Activated CD4-positive, alpha-beta T cell treated with anti-CD3 and anti-CD28 coated beads for 4 hours (primary cell): Measurements from ENCODE around the gene OSR1.

Experiments used
- DNase-seq, 2 donors: peaks; one replicate each; pipeline ENCODE4 v3.0.0-alpha.2; 2020

OSR1 gene

DNA sequence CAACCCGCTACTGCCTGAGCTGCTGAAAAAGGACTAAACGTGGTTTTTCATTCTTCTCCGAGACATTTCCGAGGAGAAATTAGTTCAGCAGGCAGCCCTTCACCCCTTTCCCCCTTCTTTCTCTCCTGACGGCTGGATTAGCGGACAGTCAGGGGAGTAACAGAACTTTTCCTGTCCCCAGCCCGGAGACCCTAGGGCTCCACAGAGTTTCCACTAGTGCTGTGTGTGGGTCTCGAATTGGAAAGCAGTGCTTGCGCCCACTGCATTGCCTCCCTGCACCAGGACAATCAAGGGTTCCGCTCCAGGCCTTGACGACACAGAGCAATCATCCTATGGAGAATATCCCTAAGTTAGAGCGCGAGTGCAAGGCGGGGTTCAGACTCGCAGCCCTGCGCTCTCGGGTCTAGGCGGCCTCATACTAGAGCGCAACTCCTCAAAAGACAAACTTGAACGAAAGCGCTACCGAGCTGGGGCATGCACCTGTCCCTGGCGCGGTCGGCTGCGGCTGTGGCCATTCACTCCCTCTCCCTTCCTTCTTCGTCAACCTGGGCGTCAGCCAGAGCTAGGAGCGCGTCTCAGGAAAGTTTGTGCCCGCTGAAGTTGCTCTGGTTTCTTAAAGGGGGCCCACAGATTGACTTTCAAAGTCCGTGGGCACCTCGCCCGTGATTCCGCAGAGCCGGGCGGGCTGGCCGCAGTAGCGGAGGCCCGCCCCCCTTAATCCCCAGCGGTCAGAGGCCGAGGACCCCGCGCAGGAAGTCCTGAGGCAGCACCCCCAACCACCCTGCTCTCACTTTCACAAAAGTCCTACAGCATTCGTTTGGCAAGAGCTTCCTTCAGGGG is 801 bp downstream of the OSR1 start:
- no peak for DNase-seq

DNA sequence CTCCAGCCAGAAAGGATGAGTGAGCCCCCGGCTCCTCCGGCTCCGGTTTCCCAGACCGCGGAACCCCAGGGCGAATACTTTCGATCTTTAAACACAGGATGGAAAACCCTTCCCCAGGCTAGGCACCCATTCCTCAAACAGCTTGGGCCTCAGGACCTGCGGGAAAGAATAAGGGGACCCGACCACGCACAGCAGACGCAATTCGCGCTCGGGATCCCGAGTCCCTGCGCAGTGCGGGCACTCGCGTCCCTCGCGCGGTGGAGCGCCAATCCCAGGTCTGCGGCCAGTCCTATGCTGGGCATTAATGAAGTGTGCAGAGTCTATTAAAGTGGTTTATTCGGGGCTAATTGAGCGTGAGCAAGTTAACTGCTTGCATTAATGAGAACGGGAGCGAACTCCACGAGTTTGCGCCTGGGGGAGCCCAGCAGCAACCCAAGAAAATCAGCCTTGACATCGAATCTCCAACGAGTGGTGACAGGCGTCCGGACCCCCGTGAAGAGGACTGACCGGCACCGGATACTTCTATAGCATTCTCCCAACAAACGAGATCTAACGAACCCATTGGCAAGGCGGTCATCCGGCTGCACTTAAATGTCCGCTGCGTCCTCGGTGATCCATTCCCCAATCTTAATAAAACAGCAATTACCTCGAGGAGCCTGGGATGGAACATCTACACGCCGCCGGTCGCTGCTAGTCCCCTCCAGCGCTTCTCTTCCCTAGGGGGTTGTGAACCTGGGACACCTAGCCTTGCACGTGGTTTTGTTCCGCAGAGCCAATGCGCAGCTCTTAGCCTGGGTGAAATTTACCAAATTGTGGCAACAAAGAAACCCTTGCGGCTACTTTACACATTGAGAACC is 1.6 kb downstream of the OSR1 start:
- DNase-seq = no peak

DNA sequence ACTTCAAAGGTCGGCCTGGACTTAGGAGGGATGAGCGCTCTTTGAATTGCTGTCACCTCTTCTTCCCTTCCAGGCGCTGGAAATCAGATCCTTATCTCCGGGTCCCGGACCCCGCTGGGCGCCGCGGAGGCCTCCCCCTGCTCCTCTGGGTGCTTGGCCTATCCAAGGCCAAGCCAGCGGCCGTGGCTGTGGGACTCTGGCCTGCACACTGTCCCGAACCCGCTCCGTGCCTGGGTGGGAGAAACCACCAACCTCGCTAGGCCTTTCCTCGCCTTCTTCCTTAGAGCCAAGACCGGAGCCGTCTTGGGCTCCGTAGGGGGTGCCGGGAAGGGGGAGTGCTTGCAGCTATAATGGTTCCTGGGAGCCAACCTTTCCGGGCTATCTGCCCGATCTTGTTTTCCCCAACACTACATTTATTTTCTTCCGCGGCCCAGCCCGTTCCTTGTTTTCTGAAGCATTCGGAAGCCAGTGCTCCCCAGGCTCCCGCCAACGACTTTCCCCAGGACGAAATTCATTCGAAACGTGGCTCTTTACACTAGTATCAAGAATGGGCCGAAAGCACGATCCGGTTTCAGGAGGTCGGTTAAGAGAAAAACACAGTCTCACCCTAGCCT is 2.4 kb downstream of the OSR1 start:
- DNase-seq = no peak

DNA sequence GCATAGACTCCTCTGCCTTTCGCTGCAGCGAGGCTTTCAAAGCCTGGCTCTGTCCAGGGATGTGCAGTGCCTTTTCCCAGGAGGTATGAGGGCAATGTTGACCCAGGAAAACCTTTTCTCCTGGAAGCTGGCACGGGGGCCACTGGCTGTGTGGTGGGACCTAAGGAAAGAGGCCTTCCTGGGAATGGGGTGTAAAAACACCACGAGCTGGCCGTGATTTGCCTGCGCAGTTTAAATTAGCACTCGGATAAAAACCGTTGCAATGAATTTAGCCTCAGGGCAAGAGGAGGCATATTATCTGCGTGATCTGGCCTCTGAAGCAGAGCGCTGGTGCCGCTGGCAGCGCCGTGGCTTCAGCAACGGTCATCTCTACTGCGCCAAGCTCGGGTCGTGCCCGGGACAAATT is 3.0 kb downstream of the OSR1 start:
- DNase-seq = no peak

DNA sequence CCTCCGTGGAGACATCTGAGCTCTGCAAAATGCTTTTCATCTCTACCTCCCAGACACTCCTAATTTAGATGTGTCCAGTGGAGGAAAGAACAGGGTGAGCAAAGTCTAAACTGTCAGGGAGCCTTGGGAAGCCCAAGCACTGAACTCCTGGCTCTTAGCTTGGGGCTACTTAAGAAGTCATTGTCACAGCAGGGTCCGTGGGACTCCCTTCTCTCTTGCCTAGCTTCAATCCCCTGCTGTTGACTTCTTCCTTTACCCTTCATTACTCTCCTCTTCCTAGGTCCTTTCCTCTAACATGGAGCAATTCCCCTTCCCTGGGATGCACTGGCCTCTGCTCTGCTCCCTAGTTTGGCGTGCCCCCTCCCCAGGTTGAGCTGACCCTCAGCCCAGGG is 3.4 kb downstream of the OSR1 start:
- no peak for DNase-seq

DNA sequence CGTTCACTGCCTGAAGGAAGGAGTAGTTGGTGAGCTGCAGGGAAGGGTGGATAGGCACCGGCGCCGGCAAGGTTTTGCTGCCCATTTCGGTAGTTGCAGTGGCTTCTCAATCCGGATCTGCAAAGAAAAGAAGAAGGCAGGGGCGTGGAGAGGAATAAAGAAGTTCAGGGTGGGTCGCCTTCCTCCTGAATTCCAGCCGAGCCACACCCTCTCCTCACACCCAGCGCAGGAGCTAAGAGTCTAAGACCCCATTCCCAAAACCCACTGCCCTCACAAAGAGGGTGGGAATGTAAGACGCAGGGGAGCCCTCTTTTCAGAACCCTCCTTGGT is 4.7 kb downstream of the OSR1 start:
- no peak for DNase-seq

DNA sequence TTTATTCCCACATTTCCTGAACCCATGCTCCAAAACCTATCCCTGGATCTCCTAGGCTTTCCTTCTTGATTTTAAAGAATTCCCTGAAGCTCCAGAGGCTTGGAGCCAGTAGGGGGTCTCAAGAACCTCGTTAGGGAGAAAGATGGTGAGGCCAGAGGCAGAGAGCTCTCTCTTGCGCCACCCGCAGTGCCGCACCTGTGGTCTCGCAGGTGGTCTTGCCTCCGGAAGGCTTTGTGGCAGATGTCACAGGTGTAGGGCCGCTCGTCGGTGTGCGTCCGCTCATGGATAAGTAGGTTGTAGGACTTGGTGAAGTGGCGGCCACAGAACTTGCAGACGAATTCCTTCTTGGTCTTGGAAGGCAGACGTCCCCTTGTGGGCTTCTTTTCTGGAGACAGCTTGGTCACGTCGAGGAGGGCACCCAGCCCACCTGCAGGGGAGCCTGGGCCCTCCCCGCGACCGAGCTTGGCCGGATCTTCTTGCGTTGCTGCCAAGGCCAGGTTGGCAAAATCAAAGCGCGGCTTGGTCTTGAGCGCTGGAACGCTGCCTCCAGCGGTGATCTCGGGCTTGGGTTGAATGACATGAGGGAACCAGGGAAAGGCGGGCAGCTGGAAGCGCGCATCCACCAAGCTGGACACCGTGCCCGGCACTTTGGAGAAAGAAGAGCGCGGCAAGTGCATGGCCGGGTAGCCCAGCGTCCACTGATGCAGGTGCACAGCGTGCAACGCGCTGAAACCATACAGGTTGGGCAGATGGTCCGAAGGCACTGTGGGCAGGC is 5.3 kb downstream of the OSR1 start:
- DNase-seq = no peak

DNA sequence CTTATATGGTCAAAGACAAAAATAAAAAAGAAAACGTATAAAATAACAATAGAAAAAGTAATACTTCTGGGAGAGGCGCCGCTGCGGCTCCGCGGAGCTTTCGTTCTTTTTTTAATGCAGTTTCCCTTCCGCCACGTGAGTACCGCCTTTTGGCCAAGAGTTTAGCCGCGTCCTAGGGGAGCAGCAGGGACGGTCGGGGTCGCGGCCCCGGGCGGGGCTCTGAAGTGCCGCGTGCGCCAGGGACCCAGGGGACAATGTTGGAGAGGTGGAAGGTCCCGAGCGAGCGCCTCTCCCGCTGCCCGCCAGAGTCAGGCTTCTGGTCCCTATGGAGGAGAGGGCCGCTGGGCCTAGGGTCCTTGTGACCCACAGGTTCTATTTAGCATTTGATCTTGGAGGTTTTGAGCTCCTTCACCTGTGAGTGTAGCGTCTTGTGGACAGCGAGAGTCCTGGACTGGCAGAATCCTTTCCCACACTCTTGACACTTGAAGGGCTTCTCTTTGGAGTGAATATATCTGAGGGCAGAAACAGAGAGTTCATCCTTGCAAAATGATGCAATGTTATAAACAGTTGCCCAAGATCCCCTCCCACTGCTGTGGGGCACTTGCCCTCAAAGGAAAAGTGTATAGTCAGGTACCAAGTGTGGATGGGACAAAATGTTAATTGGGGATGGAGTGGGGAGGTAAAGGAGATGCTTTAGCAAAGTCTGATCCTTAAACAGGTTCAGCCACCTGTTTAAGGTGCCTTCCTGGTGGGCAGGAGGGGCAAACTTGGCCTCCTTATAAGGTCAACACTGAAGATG is 6.3 kb downstream of the OSR1 start:
- DNase-seq = no peak

DNA sequence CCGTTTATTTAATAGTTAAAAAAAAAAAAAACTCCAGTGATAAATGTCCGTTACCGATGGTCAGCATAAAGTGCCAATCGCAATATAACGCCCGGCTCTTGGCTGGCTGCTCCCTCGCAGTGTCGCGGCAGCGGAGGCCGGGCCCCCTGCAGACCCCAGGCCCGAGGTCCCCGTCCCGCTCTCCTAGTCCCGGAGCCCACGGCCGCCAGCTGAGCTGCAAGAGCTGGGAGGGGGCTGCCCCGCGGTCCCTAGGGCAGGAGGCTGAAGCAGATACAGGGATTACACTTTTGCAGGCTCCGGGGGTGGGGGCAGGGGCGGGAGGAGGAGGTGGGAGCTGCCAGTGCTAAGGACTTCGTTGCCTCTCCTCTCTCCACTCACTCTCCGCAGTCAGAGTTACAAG is 6.9 kb downstream of the OSR1 start:
- no peak for DNase-seq

DNA sequence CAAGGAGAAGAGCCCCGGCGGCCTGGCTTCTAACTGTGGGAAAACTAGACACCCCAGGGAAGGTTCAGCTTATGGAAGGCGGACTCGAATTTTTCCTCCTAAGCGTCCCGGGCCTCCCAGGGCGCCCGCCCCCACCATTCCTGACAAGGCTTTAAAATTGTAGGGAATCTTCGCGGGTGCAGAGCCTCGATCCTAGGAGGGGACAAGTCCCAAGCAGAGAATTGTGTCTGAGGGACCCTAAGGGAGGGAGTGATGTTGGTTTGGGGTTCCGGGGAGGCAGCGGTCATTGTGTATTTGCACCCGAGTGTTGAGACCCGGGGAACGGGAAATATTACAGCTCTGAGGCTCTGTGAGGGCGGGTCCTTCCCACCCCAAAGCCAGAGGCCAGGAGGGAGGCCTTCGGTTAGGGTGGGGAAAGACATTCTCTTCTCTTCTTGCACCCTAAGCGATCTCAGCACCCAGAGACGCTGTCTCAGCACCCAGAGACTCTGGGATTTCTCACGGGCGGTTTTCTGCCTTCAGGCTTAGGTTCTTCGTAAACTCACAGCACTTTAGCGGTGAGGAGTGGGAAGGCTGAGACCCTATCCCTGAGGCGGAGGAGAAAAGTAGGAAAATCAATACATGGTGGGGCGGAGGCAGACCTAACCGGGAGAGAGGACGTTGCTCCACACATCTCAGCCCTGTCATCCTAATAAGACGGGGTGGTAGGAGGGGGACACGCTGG is 7.6 kb downstream of the OSR1 start:
- no peak for DNase-seq

DNA sequence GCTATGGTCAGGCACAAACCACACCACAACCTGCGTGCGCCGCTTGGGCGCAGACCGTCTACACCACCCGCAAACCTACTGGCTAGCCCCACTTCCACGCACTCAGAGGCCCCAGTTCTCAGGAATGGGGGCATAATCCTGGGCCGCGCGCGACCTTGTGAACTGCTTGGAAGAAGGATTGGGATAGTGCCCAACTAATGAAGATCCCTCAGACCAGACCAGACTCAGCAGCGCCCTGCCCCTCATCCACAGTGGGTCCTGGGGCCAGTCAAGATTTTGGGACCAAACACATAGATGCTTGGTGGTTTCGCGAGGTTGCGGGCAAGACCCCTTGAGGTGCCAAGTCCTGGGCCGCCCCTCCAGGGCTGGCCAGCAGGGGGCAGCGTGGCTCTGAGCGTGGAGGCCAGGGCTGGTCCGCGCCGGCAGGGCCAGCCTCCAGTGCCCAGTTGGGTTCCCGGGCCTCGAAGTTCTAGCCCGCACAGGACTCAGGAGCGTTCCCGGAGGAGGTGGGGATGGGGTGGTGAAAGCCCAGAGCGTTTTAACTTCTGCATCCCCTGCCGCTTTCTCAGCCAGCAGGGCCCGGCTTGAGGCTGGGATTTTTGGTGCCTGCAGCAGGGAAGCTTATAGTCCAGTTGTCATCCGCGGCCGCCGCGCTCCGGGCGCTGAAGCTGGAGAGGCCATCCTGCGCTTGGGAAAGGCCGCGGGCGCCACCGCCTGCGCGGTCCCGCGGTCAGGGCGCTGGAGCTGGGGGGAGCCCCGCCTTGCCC is 8.3 kb downstream of the OSR1 start:
- peak in 1 of 2 donors; percentile 49 for DNase-seq

DNA sequence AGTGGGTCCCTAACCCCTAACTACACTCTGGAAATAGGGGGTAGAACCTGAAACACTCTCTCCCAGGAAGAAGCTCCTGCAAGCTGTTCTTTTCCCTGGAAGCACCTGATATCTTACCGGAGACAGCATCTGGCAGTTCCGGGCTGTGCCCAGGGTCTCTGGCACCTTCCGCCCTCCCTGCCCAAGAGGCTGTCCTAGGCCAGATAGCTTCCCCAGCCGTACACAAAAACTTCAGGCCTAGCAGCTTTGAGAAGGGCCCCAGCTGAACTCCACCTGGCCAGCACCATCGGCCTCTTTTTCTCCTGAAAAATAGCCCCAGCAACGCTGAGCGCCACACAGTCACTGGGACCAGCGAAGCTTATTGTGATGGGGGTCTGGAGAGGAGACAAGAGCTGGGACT is 9.7 kb downstream of the OSR1 start:
- DNase-seq = no peak

DNA sequence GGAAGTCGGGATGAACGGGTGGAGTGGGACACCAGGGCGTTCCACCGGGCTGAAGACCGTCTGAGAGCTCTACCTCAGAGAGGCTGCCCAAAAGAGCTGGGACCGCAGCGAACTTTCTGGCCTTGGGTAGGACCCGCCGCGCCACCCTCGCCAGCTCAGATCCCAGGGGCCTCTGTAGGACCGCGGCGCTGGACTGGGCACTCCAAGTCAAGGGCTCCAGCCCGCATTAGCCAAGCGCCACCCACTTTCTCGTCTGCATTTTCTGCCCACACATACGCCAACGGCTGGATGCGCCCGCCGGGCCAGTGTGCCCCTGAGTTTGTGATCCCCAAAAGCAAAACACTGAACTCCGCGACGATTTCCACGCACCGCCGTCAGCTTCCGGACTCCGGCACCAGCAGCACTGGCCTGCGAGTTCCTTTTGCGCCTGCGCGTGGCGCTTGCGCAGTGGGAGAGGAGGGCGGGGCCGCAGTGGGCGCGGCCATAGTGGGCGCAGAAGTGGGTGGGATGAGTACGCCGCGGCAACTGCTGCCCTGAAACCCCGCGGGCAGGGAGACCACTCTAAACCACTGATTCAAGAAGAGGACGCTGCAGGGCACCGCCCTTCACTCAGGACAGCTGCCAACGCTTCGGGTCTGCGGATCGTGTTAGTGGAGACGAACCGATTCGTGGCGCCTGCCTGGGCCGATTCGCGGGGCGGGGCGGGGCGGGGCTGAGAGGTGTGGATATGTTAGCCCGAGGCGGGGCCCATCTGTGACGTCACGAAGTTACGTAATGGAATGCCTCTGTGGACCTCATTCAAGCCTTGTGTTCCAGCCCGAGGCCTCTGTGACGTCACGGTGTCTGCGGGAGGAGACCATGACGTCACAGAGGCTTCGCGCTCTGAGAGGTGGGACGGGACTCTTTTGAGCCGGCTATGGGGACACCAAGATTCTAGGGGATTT is 10.5 kb downstream of the OSR1 start:
- DNase-seq = peak; percentile 88 to 94

DNA sequence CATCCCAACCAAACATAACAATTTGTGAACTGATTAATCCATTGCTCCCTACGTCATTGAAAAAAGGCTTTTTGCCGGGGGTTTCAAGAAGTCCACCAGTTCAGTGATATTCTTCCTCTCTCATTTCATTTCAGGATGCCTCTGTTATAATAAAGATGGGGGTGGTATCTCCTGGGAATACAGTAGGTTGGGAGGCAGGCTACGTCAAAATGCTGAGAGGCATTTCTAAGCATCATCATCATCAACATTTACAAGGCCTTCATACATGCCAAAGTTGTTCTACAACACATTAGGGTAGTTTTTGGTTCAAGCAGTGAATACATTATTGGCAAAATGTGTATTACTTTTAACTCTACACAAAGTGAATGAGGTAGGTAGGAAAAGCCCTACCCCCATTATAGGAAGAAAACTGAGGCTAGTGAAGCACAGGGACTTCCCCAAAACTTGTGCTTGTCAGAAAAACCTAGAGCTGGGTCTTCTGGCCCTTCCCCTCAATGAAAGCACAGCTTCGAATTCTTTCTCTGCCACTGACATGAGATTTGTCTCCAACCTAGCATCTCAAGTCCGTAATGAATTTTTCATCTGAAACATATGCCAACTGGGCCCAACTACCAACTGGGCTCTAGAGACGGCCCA is 11.3 kb downstream of the OSR1 start:
- no peak for DNase-seq

DNA sequence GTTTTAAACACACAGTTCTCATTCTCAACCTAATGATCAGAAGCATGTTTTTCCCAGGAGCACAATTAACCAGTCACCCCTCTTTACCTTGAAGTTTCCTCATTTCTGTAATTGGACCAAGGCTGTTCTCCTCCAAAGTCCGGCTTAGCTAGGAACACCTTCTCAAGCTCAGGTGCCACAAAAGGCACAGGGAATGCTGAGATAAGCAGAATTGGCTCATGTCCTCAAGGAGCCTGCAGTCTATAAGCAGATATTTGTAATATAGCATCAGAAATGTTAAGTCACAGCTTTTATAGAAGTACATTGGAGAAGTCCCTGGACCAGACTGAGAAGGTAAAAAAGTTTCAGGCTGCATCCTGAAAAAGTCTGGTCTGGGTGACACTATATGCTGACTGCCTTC is 20.7 kb downstream of the OSR1 start:
- DNase-seq = no peak

DNA sequence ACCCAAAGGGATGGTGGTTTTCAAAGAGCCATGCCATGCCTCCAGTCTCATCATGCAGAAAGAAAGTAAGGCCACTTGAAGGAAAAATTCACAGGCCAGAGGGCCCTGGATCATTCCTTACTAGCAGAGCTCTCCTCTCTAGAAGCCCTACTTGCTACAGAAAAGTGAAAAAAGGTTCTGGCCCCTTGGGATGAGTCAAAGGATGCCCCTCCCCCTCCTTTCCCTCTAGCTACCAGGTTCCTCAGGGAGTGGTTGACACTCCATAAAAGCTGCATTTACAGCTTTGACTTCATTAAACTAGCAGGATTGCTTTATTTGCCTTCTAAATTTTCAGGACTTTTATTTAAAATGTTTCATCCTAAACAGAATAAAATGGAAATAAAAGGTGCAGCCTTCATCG is 21.2 kb downstream of the OSR1 start:
- no peak for DNase-seq

DNA sequence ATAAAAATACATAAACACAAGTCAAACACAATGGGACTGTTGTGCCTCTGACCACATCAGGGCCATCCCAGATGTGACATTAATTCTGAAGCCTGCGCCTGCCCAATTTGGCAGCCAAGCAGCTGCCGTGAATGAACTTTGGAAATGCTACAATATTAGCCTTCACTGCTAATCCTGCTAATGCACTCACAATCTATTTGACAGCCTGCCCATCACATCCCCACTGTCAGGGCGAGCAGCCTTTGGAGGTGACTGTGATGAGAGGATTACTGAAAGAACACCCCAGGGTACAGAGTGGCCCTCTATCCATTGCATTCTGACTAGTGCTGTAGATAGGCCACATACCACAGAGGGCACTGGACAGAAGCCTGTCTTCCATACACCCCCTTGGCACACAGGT is 21.6 kb downstream of the OSR1 start:
- no peak for DNase-seq

DNA sequence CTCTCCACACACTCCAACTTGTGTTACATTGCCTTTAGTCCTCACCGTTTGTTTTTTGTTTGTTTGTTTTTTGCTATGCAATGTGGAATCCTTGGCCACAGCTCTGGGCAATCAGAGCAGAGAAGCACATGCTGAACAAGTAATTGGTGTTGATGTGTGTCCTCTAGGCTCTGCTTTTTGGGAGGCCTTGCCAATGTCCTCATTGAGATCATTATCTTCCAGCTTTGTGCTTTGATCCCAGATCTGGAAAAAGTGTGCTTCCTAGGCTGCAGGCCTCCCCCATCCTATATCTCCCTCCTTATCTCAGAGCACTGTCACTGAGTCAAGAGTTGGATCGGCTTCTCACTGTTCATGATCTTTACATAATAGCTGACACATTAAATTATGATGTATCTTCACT is 25.9 kb downstream of the OSR1 start:
- no peak for DNase-seq

DNA sequence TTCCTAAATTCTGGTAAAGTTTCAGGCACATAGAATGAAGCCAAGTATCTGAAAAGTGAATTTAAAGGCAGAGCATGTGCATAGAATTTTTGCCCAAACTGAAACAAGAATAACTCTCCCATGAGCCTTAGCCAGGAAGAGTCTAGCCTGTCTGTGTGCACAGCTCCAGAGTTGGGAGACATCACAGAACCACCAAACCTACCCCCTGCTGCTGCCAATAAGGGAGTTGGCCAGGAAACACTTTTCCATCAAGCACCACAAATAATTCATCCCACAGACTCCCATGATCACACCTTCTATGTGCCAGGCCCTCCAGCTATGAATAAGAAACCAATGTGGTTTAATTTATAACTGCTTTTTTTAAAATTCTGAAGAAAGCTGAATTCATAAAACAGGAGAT is 27.0 kb downstream of the OSR1 start:
- no peak for DNase-seq
